ENCODE measurements around the gene ECT2L. TPM values are rescaled to one million over a fixed set of nuclear protein-coding genes. Genes with fewer than 3 reads are reported as not detected.

ECT2L gene
- total RNA-seq, 1 donor from 2014 or later = not detected

DNA sequence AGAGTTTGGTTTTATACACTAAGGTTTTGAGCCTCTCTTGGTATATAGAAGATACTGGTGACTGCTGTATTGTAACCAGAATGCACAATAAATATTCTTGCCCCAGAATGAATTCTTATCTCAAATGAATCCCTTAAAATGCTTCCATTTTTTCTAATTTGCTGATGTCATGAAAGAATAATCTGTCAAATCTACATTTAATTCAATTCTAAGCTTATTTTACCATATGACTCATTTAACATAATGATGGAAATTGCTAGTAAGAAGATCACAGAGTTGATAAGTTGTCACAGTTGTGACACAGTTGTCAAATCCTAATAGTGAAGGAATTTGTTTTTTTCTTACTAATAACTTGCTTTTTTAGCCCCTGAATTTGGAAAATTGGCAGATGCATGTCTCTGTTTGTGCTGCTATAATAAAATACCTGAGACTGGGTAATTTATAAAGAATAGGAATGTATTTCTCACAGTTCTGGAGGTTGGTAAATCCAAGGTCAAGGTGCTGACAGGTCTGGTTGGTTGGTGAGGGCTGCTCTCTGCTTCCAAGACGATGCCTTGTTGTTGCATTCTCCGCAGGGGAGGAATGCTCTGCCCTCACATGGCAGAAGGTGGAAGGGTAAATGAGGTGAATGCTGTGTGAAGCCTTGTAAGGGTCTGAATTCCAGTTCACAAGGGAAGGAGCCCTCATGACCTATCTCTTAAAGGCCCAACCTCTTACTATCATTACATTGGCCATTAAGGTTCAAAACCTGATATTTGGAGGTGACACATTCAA is 4.7 kb downstream of the ECT2L start:
- Histone ChIP-seq H3K36me3 (ENCODE audit: control insufficient read depth, insufficient read depth, low read length) (no peaks in the 10 kb centered on the region), H3K27me3 (ENCODE audit: control insufficient read depth, insufficient read depth, low read length) (no peaks in the 10 kb centered on the region), H3K4me3 (ENCODE audit: low read depth, low read length) (no peak overlapping the region)
- FAIRE-seq = no peak
- no peak for DNase-seq (ENCODE audit: low read depth)
- TF ChIP-seq, protein P1, sequence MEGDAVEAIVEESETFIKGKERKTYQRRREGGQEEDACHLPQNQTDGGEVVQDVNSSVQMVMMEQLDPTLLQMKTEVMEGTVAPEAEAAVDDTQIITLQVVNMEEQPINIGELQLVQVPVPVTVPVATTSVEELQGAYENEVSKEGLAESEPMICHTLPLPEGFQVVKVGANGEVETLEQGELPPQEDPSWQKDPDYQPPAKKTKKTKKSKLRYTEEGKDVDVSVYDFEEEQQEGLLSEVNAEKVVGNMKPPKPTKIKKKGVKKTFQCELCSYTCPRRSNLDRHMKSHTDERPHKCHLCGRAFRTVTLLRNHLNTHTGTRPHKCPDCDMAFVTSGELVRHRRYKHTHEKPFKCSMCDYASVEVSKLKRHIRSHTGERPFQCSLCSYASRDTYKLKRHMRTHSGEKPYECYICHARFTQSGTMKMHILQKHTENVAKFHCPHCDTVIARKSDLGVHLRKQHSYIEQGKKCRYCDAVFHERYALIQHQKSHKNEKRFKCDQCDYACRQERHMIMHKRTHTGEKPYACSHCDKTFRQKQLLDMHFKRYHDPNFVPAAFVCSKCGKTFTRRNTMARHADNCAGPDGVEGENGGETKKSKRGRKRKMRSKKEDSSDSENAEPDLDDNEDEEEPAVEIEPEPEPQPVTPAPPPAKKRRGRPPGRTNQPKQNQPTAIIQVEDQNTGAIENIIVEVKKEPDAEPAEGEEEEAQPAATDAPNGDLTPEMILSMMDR (IDR thresholded peaks at IDR 0.05; ENCODE audit: insufficient read depth, low read length, severe bottlenecking) = no peak

- no peak overlapping the region for H3K4me3 ChIP-seq (ENCODE audit: low read depth, low read length)
- no peak for FAIRE-seq
- H3K36me3 ChIP-seq (ENCODE audit: control insufficient read depth, insufficient read depth, low read length) = no peaks in the 10 kb centered on the region
- no peak for DNase-seq (ENCODE audit: low read depth)
- TF ChIP-seq, protein P1 (IDR thresholded peaks at IDR 0.05; ENCODE audit: insufficient read depth, low read length, severe bottlenecking) = no peak
- H3K27me3 ChIP-seq (ENCODE audit: control insufficient read depth, insufficient read depth, low read length) = no peaks in the 10 kb centered on the region
These were observed 7.4 kb downstream of the ECT2L start for GRCh38 chr6:138803331-138803730.

GRCh38 chr6:138803861-138804260 is 8.0 kb downstream of the ECT2L start:
- FAIRE-seq (no peak), DNase-seq (ENCODE audit: low read depth) (no peak)
- TF ChIP-seq, protein P1 (IDR thresholded peaks at IDR 0.05; ENCODE audit: insufficient read depth, low read length, severe bottlenecking) = no peak
- Histone ChIP-seq H3K4me3 (ENCODE audit: low read depth, low read length) (no peak overlapping the region), H3K27me3 (ENCODE audit: control insufficient read depth, insufficient read depth, low read length) (no peaks in the 10 kb centered on the region), H3K36me3 (ENCODE audit: control insufficient read depth, insufficient read depth, low read length) (no peaks in the 10 kb centered on the region)

DNA sequence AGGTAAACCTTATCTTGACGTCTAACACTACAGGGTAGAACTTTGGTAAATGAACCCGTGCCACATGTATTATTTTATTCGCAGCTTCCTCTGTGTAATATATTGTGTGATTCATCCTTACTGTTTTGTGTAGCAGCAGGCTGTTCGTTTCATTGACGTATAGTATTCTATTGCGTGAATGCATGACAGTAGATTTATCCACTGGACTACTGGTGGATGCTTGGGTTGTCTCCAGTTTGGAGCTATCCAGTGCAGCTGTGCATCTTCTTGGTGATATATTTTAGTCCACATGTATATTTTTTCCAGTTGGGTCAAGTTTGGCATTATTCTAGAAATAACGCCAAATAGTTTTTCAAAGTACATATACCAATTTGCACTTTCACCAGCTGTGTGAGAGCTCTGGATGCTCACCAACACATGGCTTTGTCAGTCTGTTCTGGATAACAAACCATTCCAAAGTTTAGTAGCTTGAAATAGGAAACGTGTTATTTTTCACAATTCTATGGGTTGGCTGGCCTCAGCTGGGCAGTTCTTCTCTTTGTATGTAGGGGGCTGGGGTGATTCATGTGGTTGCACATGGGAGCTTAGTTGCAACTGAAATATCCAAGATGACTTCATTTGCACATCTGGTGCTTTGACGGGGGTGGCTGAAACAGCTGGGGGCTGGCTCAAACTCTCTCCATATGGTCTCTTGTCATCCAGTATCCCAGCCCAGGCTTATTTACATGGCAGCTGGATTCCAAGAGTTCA is 9.3 kb downstream of the ECT2L start:
- DNase-seq (ENCODE audit: low read depth) (no peak), FAIRE-seq (no peak)
- H3K27me3 ChIP-seq (ENCODE audit: control insufficient read depth, insufficient read depth, low read length) = no peaks in the 10 kb centered on the region
- H3K36me3 ChIP-seq (ENCODE audit: control insufficient read depth, insufficient read depth, low read length) = no peaks in the 10 kb centered on the region
- H3K4me3 ChIP-seq (ENCODE audit: low read depth, low read length) = no peak overlapping the region
- TF ChIP-seq, protein P1 (IDR thresholded peaks at IDR 0.05; ENCODE audit: insufficient read depth, low read length, severe bottlenecking) = no peak

GRCh38 chr6:138806889-138807288 is 11.0 kb downstream of the ECT2L start:
- no peaks in the 10 kb centered on the region for H3K36me3 ChIP-seq (ENCODE audit: control insufficient read depth, insufficient read depth, low read length)
- TF ChIP-seq, protein P1 (IDR thresholded peaks at IDR 0.05; ENCODE audit: insufficient read depth, low read length, severe bottlenecking) = no peak
- FAIRE-seq = no peak
- no peak for DNase-seq (ENCODE audit: low read depth)
- no peaks in the 10 kb centered on the region for H3K27me3 ChIP-seq (ENCODE audit: control insufficient read depth, insufficient read depth, low read length)
- no peak overlapping the region for H3K4me3 ChIP-seq (ENCODE audit: low read depth, low read length)

Data from bronchial epithelial cell (primary cell).